Large intestine (tissue), 3 donors: ENCODE results near the gene TMEM235. TPM values are rescaled to one million over a fixed set of nuclear protein-coding genes. Genes with fewer than 3 reads are reported as not detected.

Experiments used
- DNase-seq, 2 donors: peaks; one replicate each; pipeline versions ENCODE4 v3.0.0 to v3.0.0-alpha.2; 2013
- H3K27ac ChIP-seq: one replicate; pipeline ENCODE4 v1.5.1; 2013; ENCODE audit warnings: low read length
- H3K27me3 ChIP-seq: 2 replicates; pipeline ENCODE4 v1.6.1; 2013; ENCODE audit warnings: low read length; ENCODE audit not compliant: control insufficient read depth, insufficient read depth
- H3K36me3 ChIP-seq: 2 replicates; pipeline ENCODE4 v1.6.1; 2013; ENCODE audit warnings: low read length; ENCODE audit not compliant: control insufficient read depth, insufficient read depth
- H3K4me1 ChIP-seq: one replicate; pipeline ENCODE4 v1.6.1; 2013; ENCODE audit warnings: low read length; ENCODE audit not compliant: control insufficient read depth, insufficient read depth
- H3K4me3 ChIP-seq: one replicate; pipeline ENCODE4 v1.5.1; 2013; ENCODE audit warnings: low read length
- H3K9me3 ChIP-seq: one replicate; pipeline ENCODE4 v1.6.1; 2013; ENCODE audit warnings: mild to moderate bottlenecking, low read depth, low read length, moderate library complexity; ENCODE audit not compliant: control insufficient read depth
- WGBS: methylation state at CpG from one replicate; pipeline ENCODE4 v1.1.5; 2013; ENCODE audit warnings: low lambda C conversion rate; ENCODE audit not compliant: insufficient coverage; 5-methylcytosine and 5-hydroxymethylcytosine counted together
- polyA plus RNA-seq: library from polyadenylated mRNA; unstranded; fragments of 120-200 nt; gene quantifications from one replicate; pipeline ENCODE4 v1.2.1, GENCODE V29; 2013

Gene TMEM235
- polyA plus RNA-seq, 1 donor = 0.10 TPM

GRCh38 chr17:78255953-78256706 lies 24.7 kb downstream of the TMEM235 start:
- WGBS = 60% methylated on average over 1 of the region's 14 CpGs
- Histone ChIP-seq H3K27ac (no peak overlapping the region), H3K36me3 (no peaks in the 10 kb centered on the region), H3K4me1 (peaks cover 37% of the 10 kb centered on the region), H3K27me3 (no peaks in the 10 kb centered on the region), H3K4me3 (no peak overlapping the region), H3K9me3 (peaks cover 3% of the 10 kb centered on the region)
- DNase-seq = no peak

- no peak for DNase-seq
- H3K9me3 ChIP-seq = peaks cover 3% of the 10 kb centered on the region
- WGBS = no CpG with 5 or more reads among the region's 18 CpGs
- H3K27me3 ChIP-seq = no peaks in the 10 kb centered on the region
- H3K27ac ChIP-seq = no peak overlapping the region
- H3K36me3 ChIP-seq = no peaks in the 10 kb centered on the region
- no peak overlapping the region for H3K4me3 ChIP-seq
- H3K4me1 ChIP-seq = peaks cover 29% of the 10 kb centered on the region
These were observed 25.5 kb downstream of the TMEM235 start for GRCh38 chr17:78256707-78257591.

GRCh38 chr17:78257810-78258322 lies 26.4 kb downstream of the TMEM235 start:
- H3K4me1 ChIP-seq = peaks cover 34% of the 10 kb centered on the region
- peak; percentile 60 to 72 for DNase-seq
- no peak overlapping the region for H3K27ac ChIP-seq
- no peaks in the 10 kb centered on the region for H3K27me3 ChIP-seq
- no peak overlapping the region for H3K4me3 ChIP-seq
- peaks cover 3% of the 10 kb centered on the region for H3K9me3 ChIP-seq
- WGBS = no CpG with 5 or more reads among the region's 16 CpGs
- no peaks in the 10 kb centered on the region for H3K36me3 ChIP-seq

DNA sequence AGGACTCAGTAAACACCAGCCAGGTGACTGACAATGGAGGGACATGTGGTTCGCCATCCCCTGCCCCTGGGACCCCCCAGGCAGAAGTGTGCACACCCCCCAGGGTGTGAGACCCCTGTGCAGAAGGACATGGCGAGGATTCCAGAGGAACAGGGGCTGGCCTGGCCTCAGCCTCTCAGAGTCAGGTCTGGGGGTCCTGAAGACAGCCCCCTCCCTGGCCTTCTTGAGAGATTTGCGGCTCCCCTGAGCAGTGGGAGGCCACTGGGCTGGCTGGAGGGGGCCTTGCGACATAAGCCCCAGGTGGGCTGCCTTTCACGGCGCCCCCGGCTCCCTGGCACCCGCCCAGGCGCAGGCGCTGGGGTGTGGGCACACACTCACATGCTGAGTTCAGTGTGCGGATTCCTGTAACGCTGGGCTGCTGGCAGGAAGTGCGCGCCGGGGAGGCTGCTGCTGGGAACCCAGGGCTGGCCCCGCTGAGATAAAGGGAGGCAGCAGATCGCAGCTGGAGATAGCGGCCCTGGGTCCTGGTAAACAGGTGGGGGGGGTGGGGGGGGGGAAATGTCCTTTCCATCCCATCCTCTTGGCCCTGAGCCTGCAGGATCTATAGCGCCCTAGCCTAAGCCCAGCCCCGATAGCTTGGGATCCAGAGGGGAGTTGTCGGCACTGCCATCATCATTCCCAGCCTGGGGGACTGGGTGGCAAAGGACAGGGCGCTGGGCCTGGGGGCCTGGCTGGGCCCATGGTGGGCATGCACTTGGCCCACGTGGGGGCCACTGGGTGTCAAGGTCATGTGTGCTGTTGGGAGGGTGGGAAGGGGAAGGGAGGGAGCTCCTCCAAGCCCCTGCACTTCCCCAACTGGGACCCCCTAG lies 27.1 kb downstream of the TMEM235 start:
- DNase-seq = peak; percentile 51 to 53
- Histone ChIP-seq H3K27ac (no peak overlapping the region), H3K36me3 (no peaks in the 10 kb centered on the region), H3K4me1 (peaks cover 41% of the 10 kb centered on the region), H3K27me3 (no peaks in the 10 kb centered on the region), H3K4me3 (no peak overlapping the region), H3K9me3 (peaks cover 3% of the 10 kb centered on the region)
- WGBS = no CpG with 5 or more reads among the region's 23 CpGs

DNA sequence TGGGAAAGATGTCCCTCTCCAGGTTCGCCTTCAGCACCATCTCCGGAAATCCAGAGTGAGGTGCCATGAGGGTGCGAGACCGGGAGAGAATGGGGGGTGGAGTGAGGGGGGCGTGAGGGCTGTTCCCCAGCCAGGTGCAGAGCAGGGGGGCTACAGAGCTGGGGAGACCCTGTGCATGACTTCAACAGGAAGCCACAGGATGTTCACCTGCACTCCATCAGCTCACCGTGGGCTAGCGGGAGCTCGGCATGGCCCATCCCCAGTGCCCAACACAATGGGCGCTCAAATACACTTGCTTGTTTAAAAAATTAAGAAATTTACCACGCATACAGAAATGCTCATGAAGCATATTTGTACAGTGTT lies 27.7 kb downstream of the TMEM235 start:
- Histone ChIP-seq H3K36me3 (no peaks in the 10 kb centered on the region), H3K27me3 (no peaks in the 10 kb centered on the region), H3K27ac (no peak overlapping the region), H3K9me3 (peaks cover 3% of the 10 kb centered on the region), H3K4me1 (peaks cover 43% of the 10 kb centered on the region), H3K4me3 (no peak overlapping the region)
- WGBS = no CpG with 5 or more reads among the region's 10 CpGs
- no peak for DNase-seq

DNA sequence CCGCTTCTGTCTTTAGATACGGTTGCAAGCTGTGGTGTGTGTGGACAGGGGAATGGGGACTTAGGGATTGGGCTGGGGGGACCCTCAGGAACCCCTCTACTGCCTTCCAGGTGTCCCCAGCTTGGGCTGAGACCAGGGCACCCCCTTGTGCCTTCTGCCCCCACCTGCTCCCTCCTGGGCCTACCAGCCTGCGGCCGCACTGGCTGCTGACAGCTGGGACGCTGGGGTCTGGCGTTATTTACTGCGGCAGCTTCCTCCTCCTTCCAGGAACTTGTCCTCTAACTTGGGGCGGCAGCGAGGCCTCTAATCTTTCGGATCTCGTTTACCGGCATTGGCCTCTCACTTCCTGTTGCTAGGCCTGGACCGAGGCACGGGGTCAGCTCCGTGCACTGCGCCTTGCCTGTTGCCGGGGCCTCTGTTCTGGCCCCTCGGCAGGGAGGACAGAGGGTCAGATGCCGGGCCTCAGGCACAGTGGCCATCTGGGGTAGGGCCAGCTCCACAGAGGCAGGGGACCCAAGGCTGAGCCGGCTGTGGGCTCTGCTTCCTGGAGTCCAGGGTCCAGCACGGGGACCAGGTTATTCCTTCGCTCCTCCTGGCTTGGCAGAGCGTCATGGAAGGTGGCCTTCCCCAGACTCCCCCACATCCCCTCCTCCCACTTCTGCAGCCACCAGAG lies 31.8 kb downstream of the TMEM235 start:
- peaks cover 30% of the 10 kb centered on the region for H3K4me1 ChIP-seq
- WGBS = no CpG with 5 or more reads among the region's 23 CpGs
- DNase-seq = peak; percentile 72 to 90

GRCh38 chr17:78263736-78264340 lies 32.4 kb downstream of the TMEM235 start:
- Histone ChIP-seq H3K27ac (peak overlapping the region; percentile 25), H3K9me3 (no peaks in the 10 kb centered on the region), H3K27me3 (no peaks in the 10 kb centered on the region), H3K4me3 (no peak overlapping the region), H3K36me3 (no peaks in the 10 kb centered on the region), H3K4me1 (peaks cover 32% of the 10 kb centered on the region)
- no CpG with 5 or more reads among the region's 9 CpGs for WGBS
- DNase-seq = no peak

More for the DNA sequence above, 31.8 kb downstream of the TMEM235 start:
- Histone ChIP-seq H3K27me3 (no peaks in the 10 kb centered on the region), H3K27ac (peak overlapping the region; percentile 25), H3K9me3 (peaks cover 3% of the 10 kb centered on the region), H3K4me3 (no peak overlapping the region), H3K36me3 (no peaks in the 10 kb centered on the region)

DNA sequence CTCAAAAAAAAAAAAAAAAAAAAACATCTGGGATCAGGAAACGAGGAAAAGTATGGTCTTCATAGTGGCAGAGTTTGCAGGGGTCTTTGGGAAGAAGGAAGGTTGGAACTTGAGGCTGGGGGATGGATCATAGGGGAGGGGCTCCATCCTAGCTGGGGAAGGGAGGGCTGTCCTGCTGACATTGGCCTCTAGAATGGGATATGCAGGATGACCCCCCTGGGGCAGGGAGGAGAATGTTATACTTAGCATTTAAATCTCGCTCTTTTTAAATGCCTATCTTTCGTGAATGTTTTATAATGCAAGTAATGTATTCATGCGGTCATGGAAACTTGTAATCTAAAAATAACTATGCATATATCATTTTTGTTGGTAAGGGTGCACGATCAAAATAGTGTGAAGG lies 33.2 kb downstream of the TMEM235 start:
- H3K4me1 ChIP-seq = peaks cover 37% of the 10 kb centered on the region

DNA sequence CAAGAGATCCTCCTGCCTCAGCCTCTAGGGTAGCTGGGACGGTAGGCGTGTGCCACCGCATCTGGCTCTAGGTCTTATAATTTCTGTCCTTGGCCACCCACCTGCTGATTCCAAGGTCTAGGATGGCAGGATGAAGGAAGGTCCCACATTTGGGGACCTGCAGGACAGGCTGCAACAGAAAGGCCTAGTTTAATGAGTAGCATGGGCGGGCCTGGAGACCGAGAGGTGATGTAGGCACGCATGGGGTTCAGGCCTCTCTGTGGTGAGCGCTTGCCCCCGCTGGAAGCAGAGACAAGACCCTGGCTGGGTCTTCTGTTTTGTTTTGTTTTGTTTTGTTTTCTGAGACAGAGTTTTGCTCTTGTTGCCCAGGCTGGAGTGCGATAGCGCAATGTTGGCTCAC lies 33.7 kb downstream of the TMEM235 start:
- Histone ChIP-seq H3K27me3 (no peaks in the 10 kb centered on the region), H3K9me3 (no peaks in the 10 kb centered on the region), H3K27ac (no peak overlapping the region), H3K4me3 (no peak overlapping the region), H3K36me3 (no peaks in the 10 kb centered on the region), H3K4me1 (peaks cover 42% of the 10 kb centered on the region)
- no CpG with 5 or more reads among the region's 10 CpGs for WGBS
- no peak for DNase-seq

More for the DNA sequence above, 33.2 kb downstream of the TMEM235 start:
- no peak for DNase-seq
- Histone ChIP-seq H3K27ac (no peak overlapping the region), H3K4me3 (no peak overlapping the region), H3K36me3 (no peaks in the 10 kb centered on the region), H3K27me3 (no peaks in the 10 kb centered on the region), H3K9me3 (no peaks in the 10 kb centered on the region)
- 85% methylated on average over 3 of the region's 5 CpGs for WGBS
